Astrocyte (in vitro differentiated cells and primary cell): Measurements from ENCODE around the gene MIPOL1. TPM values are rescaled to one million over a fixed set of nuclear protein-coding genes. Genes with fewer than 3 reads are reported as not detected.

Experiments used
- DNase-seq: peaks from one replicate; pipeline ENCODE4 v3.0.0-alpha.2; 2010; ENCODE audit warnings: low read depth
- FAIRE-seq: peaks from 2 replicates; lab custom pipeline; 2011; peaks lifted over from hg19 to GRCh38; lab: Jason Lieb, UNC
- H2AFZ ChIP-seq: 2 replicates; pipeline ENCODE4 v1.6.0; 2012; ENCODE audit warnings: low read depth, low read length, inconsistent platforms
- H3K27ac ChIP-seq: 2 replicates; pipeline ENCODE4 v1.5.1; 2011; ENCODE audit warnings: low read depth, low read length, inconsistent platforms
- H3K27me3 ChIP-seq: 2 replicates; pipeline ENCODE4 v1.6.0; 2011; ENCODE audit warnings: low read length, inconsistent platforms; ENCODE audit not compliant: insufficient read depth
- H3K36me3 ChIP-seq: 2 replicates; pipeline ENCODE4 v1.5.1; 2011; ENCODE audit warnings: low read length, inconsistent platforms; ENCODE audit not compliant: insufficient read depth
- H3K4me1 ChIP-seq: 2 replicates; pipeline ENCODE4 v1.5.1; 2011; ENCODE audit warnings: low read length, inconsistent platforms; ENCODE audit not compliant: insufficient read depth
- H3K4me2 ChIP-seq: 2 replicates; pipeline ENCODE4 v1.6.0; 2012; ENCODE audit warnings: low read length, inconsistent platforms
- H3K4me3 ChIP-seq: 2 replicates; pipeline ENCODE4 v1.5.1; 2011; ENCODE audit warnings: low read depth, mild to moderate bottlenecking, low read length, inconsistent platforms; ENCODE audit not compliant: insufficient read depth
- H3K79me2 ChIP-seq: 2 replicates; pipeline ENCODE4 v1.6.0; 2012; ENCODE audit warnings: mild to moderate bottlenecking, low read length, inconsistent platforms; ENCODE audit not compliant: insufficient read depth
- H3K9ac ChIP-seq: 2 replicates; pipeline ENCODE4 v1.6.0; 2012; ENCODE audit warnings: mild to moderate bottlenecking, low read length, inconsistent platforms
- H3K9me3 ChIP-seq: 2 replicates; pipeline ENCODE4 v1.5.1; 2012; ENCODE audit warnings: low read depth, mild to moderate bottlenecking, low read length, inconsistent platforms; ENCODE audit not compliant: insufficient read depth
- H4K20me1 ChIP-seq: 2 replicates; pipeline ENCODE4 v1.6.0; 2012; ENCODE audit warnings: low read length, inconsistent platforms; ENCODE audit not compliant: insufficient read depth
- H3K27ac Mint-ChIP-seq: one replicate; pipeline ENCODE4 v1.8.0; 2021; ENCODE audit warnings: mild to moderate bottlenecking, mixed read lengths; ENCODE audit not compliant: unreplicated experiment
- H3K27me3 Mint-ChIP-seq: one replicate; pipeline ENCODE4 v1.8.0; 2021; ENCODE audit warnings: low read depth, mixed read lengths; ENCODE audit not compliant: unreplicated experiment
- H3K36me3 Mint-ChIP-seq: one replicate; pipeline ENCODE4 v1.8.0; 2021; ENCODE audit warnings: low read depth, mixed read lengths; ENCODE audit not compliant: unreplicated experiment
- H3K4me1 Mint-ChIP-seq: one replicate; pipeline ENCODE4 v1.8.0; 2021; ENCODE audit warnings: low read depth, mixed read lengths; ENCODE audit not compliant: unreplicated experiment
- H3K4me3 Mint-ChIP-seq: one replicate; pipeline ENCODE4 v1.8.0; 2021; ENCODE audit warnings: mild to moderate bottlenecking, moderate library complexity, mixed read lengths; ENCODE audit not compliant: unreplicated experiment
- H3K9me3 Mint-ChIP-seq: one replicate; pipeline ENCODE4 v1.8.0; 2021; ENCODE audit warnings: mild to moderate bottlenecking, mixed read lengths; ENCODE audit not compliant: unreplicated experiment
- EZH2 ChIP-seq: IDR thresholded peaks from 2 replicates; pipeline ENCODE4 v1.6.1; 2012; ENCODE audit warnings: mild to moderate bottlenecking, low read length, inconsistent platforms; ENCODE audit not compliant: insufficient read depth
- total RNA-seq: library from RNA; stranded (reverse); gene quantifications from 2 replicates; pipeline ENCODE4 v1.2.1, GENCODE V29; 2021
- TF ChIP-seq, protein P1 (sequence below): IDR thresholded peaks from 2 replicates; pipeline ENCODE4 v1.5.1; 2011; ENCODE audit warnings: low read depth, mild to moderate bottlenecking, inconsistent platforms, low read length, moderate library complexity; ENCODE audit not compliant: insufficient read depth

Gene MIPOL1
- total RNA-seq, 1 donor from 2014 or later: 15.7 TPM

DNA sequence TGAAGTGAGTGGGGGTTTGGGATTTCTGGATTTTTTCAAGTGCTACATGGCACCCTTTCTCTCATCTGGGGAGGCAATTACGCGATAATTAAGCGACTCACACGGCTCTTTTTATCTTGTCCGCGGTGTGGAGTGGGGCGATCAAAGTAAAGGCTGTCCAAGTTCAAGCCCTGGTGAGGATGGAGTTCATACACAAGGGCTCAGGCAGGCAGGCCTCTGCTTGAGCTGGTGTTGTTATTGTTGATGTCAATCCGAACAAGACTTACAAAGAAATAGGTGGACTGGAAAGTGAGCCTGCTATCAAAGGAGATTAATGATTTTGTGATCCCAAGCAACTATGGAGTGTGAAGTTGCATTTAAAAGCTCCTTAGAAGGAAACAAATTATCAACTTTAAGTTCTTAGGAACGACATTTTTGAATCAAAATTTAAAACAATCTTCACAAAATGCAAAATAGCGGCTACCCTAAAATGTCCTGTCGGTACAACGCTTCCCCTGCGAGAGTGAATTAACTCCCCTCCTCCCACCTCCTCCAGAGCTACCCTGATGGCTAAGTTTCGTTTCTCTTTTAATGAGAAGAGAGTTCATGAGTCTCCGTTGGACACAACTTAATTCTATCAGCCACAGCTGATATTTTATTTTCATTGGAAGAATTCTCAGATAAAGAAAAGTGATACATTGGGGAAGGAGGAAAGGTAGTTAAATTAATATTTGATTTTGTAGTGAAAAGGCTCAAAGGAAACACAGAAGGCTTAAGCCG, 391.4 kb downstream of the MIPOL1 start:
- FAIRE-seq: no peak
- peaks cover 3% of the 10 kb centered on the region for H3K4me1 Mint-ChIP-seq
- TF ChIP-seq, protein P1, sequence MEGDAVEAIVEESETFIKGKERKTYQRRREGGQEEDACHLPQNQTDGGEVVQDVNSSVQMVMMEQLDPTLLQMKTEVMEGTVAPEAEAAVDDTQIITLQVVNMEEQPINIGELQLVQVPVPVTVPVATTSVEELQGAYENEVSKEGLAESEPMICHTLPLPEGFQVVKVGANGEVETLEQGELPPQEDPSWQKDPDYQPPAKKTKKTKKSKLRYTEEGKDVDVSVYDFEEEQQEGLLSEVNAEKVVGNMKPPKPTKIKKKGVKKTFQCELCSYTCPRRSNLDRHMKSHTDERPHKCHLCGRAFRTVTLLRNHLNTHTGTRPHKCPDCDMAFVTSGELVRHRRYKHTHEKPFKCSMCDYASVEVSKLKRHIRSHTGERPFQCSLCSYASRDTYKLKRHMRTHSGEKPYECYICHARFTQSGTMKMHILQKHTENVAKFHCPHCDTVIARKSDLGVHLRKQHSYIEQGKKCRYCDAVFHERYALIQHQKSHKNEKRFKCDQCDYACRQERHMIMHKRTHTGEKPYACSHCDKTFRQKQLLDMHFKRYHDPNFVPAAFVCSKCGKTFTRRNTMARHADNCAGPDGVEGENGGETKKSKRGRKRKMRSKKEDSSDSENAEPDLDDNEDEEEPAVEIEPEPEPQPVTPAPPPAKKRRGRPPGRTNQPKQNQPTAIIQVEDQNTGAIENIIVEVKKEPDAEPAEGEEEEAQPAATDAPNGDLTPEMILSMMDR: no peak
- TF ChIP-seq EZH2: no peak
- Histone ChIP-seq H3K4me1 (no peaks in the 10 kb centered on the region), H3K9me3 (no peaks in the 10 kb centered on the region), H3K27me3 (peaks cover 99% of the 10 kb centered on the region), H3K27ac (no peak overlapping the region), H3K4me2 (no peak overlapping the region), H4K20me1 (peaks cover 12% of the 10 kb centered on the region), H3K9ac (no peak overlapping the region), H3K79me2 (no peaks in the 10 kb centered on the region), H2AFZ (no peak overlapping the region), H3K36me3 (no peaks in the 10 kb centered on the region), H3K4me3 (no peak overlapping the region)
- H3K9me3 Mint-ChIP-seq: peaks cover 8% of the 10 kb centered on the region
- H3K27me3 Mint-ChIP-seq: peaks cover 83% of the 10 kb centered on the region
- peaks cover 3% of the 10 kb centered on the region for H3K36me3 Mint-ChIP-seq
- peak overlapping the region; percentile 58 for H3K27ac Mint-ChIP-seq
- H3K4me3 Mint-ChIP-seq: no peak overlapping the region
- no peak for DNase-seq

DNA sequence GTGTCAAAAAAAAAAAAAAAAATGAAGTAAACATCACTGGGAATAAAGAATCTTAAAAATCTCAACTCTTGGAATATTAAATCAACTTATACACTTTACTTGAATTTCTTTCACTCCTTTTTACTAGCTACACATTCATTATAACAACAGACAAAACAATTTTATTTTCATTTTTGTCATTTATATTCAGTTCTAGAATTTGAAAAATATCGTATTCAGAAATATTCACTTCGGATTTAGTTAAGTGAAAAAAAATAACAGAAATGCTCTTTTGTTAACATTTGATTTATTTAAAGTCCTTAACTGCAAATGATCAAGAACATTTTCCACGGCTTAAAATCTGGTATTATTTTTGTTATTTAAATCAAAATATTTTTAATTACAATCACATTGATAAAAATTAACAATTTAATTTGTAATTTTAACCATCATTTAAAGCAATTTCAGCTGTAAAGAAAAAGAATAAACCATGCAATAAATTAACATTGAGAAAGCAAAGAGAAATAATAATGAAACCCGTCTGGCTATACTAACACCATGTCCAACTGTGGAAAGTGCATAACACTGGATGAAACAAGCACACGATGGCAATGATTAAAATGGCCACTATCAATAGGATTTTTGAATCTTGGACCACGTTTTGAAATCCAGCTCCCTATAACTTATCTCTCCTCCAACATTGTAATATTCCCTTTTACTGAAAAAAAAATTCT, 392.1 kb downstream of the MIPOL1 start:
- no peak overlapping the region for H2AFZ ChIP-seq
- no peaks in the 10 kb centered on the region for H3K36me3 ChIP-seq
- H4K20me1 ChIP-seq: peaks cover 12% of the 10 kb centered on the region
- Mint-ChIP-seq H3K4me1 (peaks cover 3% of the 10 kb centered on the region), H3K27me3 (peaks cover 81% of the 10 kb centered on the region), H3K27ac (no peak overlapping the region), H3K36me3 (peaks cover 3% of the 10 kb centered on the region), H3K4me3 (no peak overlapping the region), H3K9me3 (peaks cover 8% of the 10 kb centered on the region)
- no peaks in the 10 kb centered on the region for H3K9me3 ChIP-seq
- no peaks in the 10 kb centered on the region for H3K4me1 ChIP-seq
- no peak overlapping the region for H3K4me3 ChIP-seq
- no peak overlapping the region for H3K9ac ChIP-seq
- no peaks in the 10 kb centered on the region for H3K79me2 ChIP-seq
- no peak overlapping the region for H3K4me2 ChIP-seq
- peaks cover 91% of the 10 kb centered on the region for H3K27me3 ChIP-seq
- no peak for TF ChIP-seq EZH2
- TF ChIP-seq, protein P1: no peak
- no peak for DNase-seq
- H3K27ac ChIP-seq: no peak overlapping the region
- FAIRE-seq: no peak
